GM12801 (cell line): Measurements from ENCODE around the gene FKBP15.

Experiments
- CTCF ChIP-seq: IDR thresholded peaks from one replicate; pipeline ENCODE4 v1.5.1; 2011; ENCODE audit warnings: control low read depth; ENCODE audit not compliant: insufficient read length; ENCODE audit errors: extremely low read depth

The FKBP15 gene

GRCh38 chr9:113139953-113140352, 81.1 kb downstream of the FKBP15 start:
- TF ChIP-seq CTCF, result no peak

DNA sequence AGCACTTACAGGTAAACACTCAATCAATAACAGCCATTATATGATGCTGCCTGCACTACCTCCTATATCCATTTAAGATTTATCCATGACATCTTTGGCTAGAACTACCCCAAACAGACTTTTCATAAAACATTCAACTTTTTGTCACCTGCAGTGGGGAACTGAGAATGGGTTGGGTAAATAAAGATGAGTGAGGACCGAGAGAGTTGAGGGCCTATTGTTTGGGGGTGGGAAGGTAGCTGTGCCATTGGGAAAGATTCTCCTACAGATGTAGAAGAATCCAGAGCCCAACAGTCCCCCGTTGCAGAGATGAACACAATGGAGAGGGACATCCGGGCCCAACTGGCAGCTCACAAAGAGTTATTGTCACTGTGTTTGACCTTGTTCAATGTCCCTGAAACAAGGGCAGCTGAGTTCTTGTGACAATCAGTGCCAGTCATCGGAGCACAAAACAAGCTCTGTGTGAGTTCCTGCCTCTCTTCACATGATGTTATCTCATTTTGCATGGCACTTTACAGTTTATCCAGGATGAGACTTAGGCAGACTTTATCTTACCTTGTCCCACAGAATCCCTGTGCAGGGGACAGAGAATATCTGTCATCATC, 81.8 kb downstream of the FKBP15 start:
- TF ChIP-seq CTCF, result no peak

DNA sequence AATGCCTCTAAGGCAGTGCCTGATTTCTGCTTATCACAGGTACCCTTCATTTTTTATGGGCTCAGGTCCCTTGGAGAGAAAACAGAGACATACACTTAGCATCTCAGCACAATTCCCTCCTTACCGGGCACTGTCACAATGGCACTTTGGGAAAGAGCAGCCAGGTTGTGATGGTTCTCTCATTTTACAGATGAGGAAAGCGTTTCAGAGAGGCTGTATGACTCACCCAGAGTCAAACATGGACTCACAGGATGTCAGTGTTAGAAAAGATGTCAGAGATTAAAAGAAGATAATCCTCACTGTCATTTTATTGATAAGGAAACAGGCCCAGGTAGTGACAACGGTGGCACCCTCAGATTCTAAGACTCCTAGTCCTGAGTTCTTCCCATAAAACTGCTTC, 82.3 kb downstream of the FKBP15 start:
- no peak for TF ChIP-seq CTCF

GRCh38 chr9:113137196-113138168, 83.6 kb downstream of the FKBP15 start:
- TF ChIP-seq CTCF, result no peak

- TF ChIP-seq CTCF, result no peak
Observed at GRCh38 chr9:113131689-113132151, 89.4 kb downstream of the FKBP15 start.

- no peak for TF ChIP-seq CTCF
Observed at GRCh38 chr9:113129884-113130283, 91.2 kb downstream of the FKBP15 start.

- no peak for TF ChIP-seq CTCF
Observed at GRCh38 chr9:113129466-113129865, 91.6 kb downstream of the FKBP15 start.
